Central memory CD8-positive, alpha-beta T cell (primary cell): ENCODE results near the gene CLEC4M.
A peak's percentile ranks its signal among the peaks of the same experiment; 100 is the strongest.

Experiments used
- ATAC-seq: fragments of 150-1000 bp; cut with Tn5 transposase; replicated peaks from 2 replicates; pipeline ENCODE4 v1.10.0; 2022; ENCODE audit warnings: mild to moderate bottlenecking, moderate FRiP score, moderate number of reproducible peaks; ENCODE audit not compliant: poor library complexity, severe bottlenecking; ENCODE audit errors: extremely low read depth
- DNase-seq, 2 donors: peaks; one replicate each; pipeline ENCODE4 v3.0.0; 2021; ENCODE audit warnings: low spot score in 2 of 2
- H3K27ac Mint-ChIP-seq: one replicate; pipeline ENCODE4 v1.8.0; 2022; ENCODE audit warnings: low read depth, mild to moderate bottlenecking, moderate library complexity, mixed read lengths
- H3K27me3 Mint-ChIP-seq: one replicate; pipeline ENCODE4 v1.8.0; 2022; ENCODE audit warnings: mixed read lengths
- H3K36me3 Mint-ChIP-seq: one replicate; pipeline ENCODE4 v1.8.0; 2022; ENCODE audit warnings: mild to moderate bottlenecking, moderate library complexity, mixed read lengths; ENCODE audit not compliant: insufficient read depth
- H3K4me1 Mint-ChIP-seq: one replicate; pipeline ENCODE4 v1.8.0; 2022; ENCODE audit warnings: mixed read lengths
- H3K4me3 Mint-ChIP-seq: one replicate; pipeline ENCODE4 v1.8.0; 2022; ENCODE audit warnings: mild to moderate bottlenecking, moderate library complexity, mixed read lengths
- H3K9me3 Mint-ChIP-seq: one replicate; pipeline ENCODE4 v1.8.0; 2022; ENCODE audit warnings: mixed read lengths

Gene CLEC4M, protein sequence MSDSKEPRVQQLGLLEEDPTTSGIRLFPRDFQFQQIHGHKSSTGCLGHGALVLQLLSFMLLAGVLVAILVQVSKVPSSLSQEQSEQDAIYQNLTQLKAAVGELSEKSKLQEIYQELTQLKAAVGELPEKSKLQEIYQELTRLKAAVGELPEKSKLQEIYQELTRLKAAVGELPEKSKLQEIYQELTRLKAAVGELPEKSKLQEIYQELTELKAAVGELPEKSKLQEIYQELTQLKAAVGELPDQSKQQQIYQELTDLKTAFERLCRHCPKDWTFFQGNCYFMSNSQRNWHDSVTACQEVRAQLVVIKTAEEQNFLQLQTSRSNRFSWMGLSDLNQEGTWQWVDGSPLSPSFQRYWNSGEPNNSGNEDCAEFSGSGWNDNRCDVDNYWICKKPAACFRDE

DNA sequence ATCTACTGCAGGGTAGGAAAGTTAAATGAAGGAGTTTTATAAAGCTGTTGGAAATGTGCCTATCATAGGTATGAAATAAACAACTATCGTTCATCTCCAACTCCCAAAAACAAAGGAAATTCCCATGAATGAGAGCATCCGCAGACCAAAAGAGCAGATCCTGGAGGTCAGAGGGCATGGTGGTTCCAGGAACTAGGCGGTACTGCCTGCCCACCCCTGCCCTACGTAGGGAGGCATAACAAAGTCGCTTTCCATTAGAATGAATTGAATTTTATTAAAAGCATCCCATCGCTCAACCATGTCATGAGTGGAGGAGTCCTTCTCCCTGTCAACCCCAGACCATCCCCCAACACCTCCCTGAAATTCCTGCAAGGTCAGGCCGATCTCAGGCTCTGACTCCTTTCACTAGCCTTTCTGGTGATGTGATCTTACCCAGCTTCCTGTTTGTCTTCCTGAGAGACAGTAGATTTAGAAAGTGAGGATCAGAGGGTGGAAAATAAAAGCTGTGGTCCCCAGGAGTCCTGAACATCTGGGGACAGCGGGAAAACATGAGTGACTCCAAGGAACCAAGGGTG is at the start of gene CLEC4M:
CLEC4M (plus strand) TSS at position 525 of the 575 bp plus-strand sequence; CDS start at position 549, 24 bp downstream.
- Mint-ChIP-seq H3K27me3 (peaks cover 18% of the 10 kb centered on the region), H3K36me3 (no peaks in the 10 kb centered on the region), H3K4me1 (no peaks in the 10 kb centered on the region), H3K27ac (no peak within 1 kb of the TSS), H3K9me3 (peaks cover 6% of the 10 kb centered on the region), H3K4me3 (no peak within 1 kb of the TSS)
- DNase-seq (no peak), ATAC-seq (no peak)

DNA sequence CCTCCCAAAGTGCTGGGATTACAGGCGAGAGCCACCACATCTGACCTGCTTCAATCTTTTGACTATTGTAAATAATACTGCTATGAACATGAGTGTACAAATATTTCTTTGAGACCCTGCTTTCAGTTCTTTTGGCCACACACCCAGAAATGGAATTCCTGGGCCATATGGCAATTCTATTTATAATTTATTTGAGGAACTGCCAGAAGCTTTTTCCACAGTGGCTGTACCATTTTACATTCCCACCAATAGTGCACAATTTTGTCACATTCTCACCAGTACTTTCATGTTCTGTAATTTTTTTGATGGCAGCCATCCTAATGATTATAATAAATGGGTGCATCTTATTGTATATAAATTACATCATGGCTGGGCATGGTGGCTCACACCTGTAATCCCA is 47.4 kb upstream of the CLEC4M start:
- DNase-seq: no peak
- no peak for ATAC-seq
- Mint-ChIP-seq H3K27me3 (no peaks in the 10 kb centered on the region), H3K9me3 (no peaks in the 10 kb centered on the region), H3K4me3 (no peak overlapping the region), H3K36me3 (no peaks in the 10 kb centered on the region), H3K27ac (no peak overlapping the region), H3K4me1 (no peaks in the 10 kb centered on the region)

DNA sequence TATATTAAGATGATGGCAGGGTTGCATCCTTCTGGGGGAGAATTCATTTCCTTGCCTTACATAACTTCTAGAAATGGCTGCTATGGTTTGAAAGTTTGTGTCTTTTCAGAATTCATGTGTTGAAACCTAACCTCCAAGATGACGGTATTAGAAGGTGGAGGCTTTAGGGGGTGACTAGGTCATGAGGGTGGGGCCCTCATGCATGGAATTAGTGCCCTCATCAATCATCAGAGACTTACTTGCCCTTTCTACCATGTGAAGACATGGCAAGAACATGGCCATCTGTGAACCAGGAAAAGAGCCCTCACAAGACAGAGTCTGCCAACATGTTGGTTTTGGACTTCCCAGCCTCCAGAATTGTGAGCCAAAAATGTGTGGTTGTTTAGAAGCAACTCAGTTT is 46.3 kb upstream of the CLEC4M start:
- Mint-ChIP-seq H3K27ac (no peak overlapping the region), H3K4me1 (no peaks in the 10 kb centered on the region), H3K9me3 (no peaks in the 10 kb centered on the region), H3K4me3 (no peak overlapping the region), H3K36me3 (no peaks in the 10 kb centered on the region), H3K27me3 (no peaks in the 10 kb centered on the region)
- DNase-seq: no peak
- ATAC-seq: no peak

DNA sequence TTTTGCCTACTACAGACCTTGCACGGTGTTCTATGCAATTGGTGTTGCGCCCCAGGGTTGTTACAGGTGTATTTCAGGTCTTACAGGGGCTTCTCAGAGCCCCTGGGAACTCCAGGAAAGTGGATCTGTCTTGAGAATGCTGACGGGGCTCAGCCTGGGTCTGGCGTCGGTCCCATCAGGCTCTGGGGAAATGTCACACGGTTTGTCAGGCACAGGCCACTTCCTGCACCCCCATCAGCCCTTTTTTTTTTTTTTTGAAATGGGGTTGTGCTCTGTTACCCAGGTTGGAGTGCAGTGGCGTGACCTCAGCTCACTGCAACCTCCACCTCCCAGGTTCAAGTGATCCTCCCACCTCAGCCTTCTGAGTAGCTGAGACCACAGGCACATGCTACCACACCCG is 44.4 kb upstream of the CLEC4M start:
- Mint-ChIP-seq H3K4me1 (no peaks in the 10 kb centered on the region), H3K4me3 (no peak overlapping the region), H3K27ac (peak overlapping the region; percentile 46), H3K36me3 (peaks cover 2% of the 10 kb centered on the region), H3K27me3 (no peaks in the 10 kb centered on the region), H3K9me3 (no peaks in the 10 kb centered on the region)
- no peak for ATAC-seq
- DNase-seq: no peak

DNA sequence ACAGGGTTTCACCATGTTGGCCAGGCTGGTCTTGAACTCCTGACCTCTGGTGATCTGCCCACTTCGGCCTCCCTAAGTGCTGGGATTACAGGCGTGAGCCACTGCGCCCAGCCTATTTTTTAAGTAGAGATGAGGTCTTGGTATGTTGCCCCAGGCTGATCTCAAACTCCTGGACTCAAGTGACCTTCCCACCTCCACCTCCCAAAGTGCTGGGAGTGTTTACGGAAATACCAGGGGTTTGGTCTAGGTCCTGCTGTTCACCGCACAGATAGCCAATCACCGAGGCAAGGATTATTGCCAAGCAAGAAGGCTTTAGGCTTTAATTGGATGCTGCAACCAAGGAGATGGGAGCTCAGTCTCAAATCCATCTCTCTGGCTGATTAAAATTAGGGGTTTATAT is 42.7 kb upstream of the CLEC4M start:
- DNase-seq: no peak
- Mint-ChIP-seq H3K4me3 (no peak overlapping the region), H3K27me3 (no peaks in the 10 kb centered on the region), H3K27ac (no peak overlapping the region), H3K36me3 (peaks cover 2% of the 10 kb centered on the region), H3K4me1 (no peaks in the 10 kb centered on the region), H3K9me3 (no peaks in the 10 kb centered on the region)
- ATAC-seq: no peak

DNA sequence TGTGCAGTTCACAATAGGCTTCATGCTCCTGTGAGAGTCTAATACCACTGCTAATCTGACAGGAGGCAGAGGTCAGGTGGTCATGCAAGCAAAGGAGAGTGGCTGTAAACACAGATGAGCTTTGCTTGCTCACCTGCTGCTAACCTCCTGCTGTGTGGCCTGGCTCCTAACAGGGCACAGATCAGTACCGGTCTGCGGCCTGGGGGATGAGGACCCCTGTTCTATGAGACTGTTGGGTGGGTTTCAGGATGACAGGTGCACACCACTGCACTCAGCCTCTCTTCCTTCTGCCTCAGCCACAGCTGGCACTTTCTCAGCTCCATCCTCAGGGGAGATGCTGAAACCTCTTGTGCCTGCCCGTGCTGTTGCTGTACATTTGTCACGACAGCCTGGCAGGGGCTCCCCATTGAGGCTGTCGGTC is 40.8 kb upstream of the CLEC4M start:
- DNase-seq: no peak
- Mint-ChIP-seq H3K4me1 (no peaks in the 10 kb centered on the region), H3K27ac (no peak overlapping the region), H3K9me3 (no peaks in the 10 kb centered on the region), H3K36me3 (peaks cover 2% of the 10 kb centered on the region), H3K4me3 (no peak overlapping the region), H3K27me3 (peaks cover 3% of the 10 kb centered on the region)
- ATAC-seq: no peak

DNA sequence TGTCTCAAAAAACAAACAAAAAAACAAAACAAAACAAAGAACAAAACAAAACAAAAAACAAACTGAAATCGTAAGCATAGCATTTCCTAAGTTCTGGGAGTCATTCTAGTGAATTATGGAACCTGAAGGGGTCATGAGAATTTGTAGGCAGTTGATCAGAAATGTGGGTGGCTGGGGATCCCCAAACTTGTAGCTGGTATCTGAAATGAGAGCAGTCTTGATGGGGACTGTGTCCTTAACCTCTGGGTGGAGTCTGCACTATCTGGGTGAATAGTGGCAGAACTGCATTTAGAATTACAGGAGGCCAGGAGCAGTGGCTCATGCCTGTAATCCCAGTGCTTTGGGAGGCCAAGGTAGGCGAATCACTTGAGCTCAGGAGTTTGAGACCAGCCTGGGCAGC is 37.3 kb upstream of the CLEC4M start:
- Mint-ChIP-seq H3K27me3 (peaks cover 39% of the 10 kb centered on the region), H3K4me3 (no peak overlapping the region), H3K36me3 (peaks cover 3% of the 10 kb centered on the region), H3K4me1 (peaks cover 4% of the 10 kb centered on the region), H3K27ac (no peak overlapping the region), H3K9me3 (no peaks in the 10 kb centered on the region)
- DNase-seq (no peak), ATAC-seq (no peak)

DNA sequence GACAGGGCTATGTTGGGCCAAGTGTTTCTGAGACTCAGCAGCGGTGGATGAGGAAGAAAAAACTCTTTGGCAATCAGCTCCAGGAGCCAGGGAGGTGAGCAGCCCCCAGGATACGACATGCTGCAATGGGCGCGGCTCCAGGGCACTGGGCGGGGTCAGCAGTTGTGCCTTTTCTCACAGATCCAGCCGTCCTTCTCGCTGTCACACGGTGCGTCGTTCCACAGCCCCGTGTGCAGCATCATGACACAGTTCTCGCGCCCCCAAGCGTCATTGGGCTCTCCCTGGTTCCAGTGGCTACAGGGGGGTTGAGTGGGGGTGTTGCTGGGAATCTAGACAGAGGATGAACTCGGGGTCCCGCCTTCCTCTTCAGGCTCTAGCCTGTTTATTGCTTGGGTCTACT is 33.8 kb upstream of the CLEC4M start:
- DNase-seq (no peak), ATAC-seq (no peak)

DNA sequence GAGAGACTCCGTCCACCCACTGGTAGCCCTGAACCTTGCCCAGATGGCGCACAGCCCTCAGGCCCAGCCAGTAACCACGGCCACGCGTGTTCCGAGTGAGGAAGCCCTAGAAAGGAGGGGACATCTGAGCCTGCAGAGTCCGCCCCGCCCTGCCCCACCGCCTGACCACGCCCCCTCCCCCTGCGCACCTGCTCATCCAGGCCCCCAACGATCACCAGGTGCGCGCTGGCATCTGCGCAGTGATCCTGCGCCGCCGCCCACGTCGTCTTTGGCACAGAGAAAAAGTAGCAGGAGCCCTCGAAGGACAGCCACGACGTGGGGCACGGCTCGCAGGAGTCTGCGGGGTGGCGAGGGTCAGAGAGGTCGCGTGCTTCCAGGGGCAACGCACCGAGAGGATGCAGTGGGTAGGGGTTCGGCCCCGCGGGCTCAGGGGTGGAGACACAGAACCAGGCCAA is 33.2 kb upstream of the CLEC4M start:
- Mint-ChIP-seq H3K4me3 (peak overlapping the region; percentile 25), H3K36me3 (peaks cover 1% of the 10 kb centered on the region), H3K27ac (no peak overlapping the region), H3K27me3 (peaks cover 77% of the 10 kb centered on the region), H3K9me3 (no peaks in the 10 kb centered on the region), H3K4me1 (peaks cover 10% of the 10 kb centered on the region)
- DNase-seq (no peak), ATAC-seq (no peak)

More for the DNA sequence above, 33.8 kb upstream of the CLEC4M start:
- Mint-ChIP-seq H3K27me3 (peaks cover 71% of the 10 kb centered on the region), H3K4me3 (no peak overlapping the region), H3K36me3 (peaks cover 1% of the 10 kb centered on the region), H3K9me3 (no peaks in the 10 kb centered on the region), H3K27ac (no peak overlapping the region), H3K4me1 (peaks cover 6% of the 10 kb centered on the region)

DNA sequence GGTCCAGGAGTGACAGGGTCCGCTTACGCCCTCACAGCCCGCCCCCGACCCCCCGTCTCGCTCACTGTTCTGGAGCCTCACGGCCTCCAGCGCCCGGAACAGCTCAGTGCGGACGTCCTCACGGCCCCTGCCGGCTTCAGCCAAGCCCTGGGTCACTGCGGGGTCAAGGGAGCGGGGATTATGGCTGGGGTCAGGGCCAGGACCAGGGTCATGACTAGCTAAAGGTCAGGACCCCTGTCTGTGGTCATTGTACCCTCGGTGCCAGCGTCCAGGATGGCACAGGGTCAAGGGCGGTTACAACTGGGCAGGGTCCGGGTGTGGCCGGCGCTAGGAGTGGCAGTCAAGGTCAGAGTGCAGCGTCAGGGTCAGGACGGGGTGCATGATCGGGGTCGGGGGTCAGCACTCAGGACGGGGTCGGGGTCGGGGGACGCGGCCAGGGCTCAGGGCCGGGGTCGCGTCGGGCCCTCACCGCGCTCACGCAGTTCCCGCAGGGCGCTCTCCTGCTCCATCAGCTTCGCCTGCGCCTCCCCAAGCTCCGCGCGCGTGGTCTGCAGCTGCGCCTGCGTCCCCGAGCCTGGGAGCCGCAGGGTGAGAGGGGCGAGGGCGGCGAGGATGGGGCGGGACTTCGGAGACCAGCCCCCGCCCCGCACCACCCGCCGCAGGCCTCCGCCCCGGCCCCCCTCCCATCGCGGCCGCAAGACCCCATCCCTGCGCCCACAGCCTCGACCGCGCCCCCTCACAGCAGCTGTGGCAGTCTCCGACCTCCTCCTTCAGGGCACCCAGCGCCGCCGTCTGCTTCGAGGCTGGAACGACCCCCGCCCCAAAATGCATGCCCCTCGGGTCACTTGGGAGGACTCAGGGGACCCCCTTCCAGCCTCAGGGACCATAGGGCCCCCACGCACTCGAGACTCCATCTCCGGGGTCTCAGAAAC is 32.5 kb upstream of the CLEC4M start:
- H3K4me3 Mint-ChIP-seq: peak overlapping the region; percentile 25
- H3K9me3 Mint-ChIP-seq: no peaks in the 10 kb centered on the region
- H3K27ac Mint-ChIP-seq: no peak overlapping the region
- peaks cover 1% of the 10 kb centered on the region for H3K36me3 Mint-ChIP-seq
- DNase-seq (no peak), ATAC-seq (no peak)
- H3K4me1 Mint-ChIP-seq: peaks cover 10% of the 10 kb centered on the region
- peaks cover 78% of the 10 kb centered on the region for H3K27me3 Mint-ChIP-seq

DNA sequence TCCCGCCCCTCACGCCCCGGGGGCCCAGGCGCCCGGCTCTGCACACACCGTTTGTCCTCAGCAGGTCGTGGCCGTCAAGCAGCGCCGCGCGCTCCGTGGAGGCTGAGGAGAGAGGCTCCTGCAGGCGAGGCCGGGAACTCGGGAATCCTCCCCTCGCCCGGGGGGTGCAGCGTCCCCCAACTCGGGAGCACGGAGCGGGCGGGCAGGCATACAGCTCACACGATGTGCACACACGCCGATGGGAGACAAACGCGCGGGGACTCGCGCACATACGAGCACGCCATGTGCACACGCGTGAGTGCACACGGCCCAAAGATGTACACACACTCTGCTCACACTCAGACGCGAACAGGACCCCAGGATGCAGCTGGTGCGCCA is 31.8 kb upstream of the CLEC4M start:
- Mint-ChIP-seq H3K9me3 (no peaks in the 10 kb centered on the region), H3K36me3 (peaks cover 1% of the 10 kb centered on the region), H3K27me3 (peaks cover 81% of the 10 kb centered on the region), H3K4me3 (no peak overlapping the region), H3K27ac (no peak overlapping the region), H3K4me1 (peaks cover 10% of the 10 kb centered on the region)
- DNase-seq (no peak), ATAC-seq (no peak)

DNA sequence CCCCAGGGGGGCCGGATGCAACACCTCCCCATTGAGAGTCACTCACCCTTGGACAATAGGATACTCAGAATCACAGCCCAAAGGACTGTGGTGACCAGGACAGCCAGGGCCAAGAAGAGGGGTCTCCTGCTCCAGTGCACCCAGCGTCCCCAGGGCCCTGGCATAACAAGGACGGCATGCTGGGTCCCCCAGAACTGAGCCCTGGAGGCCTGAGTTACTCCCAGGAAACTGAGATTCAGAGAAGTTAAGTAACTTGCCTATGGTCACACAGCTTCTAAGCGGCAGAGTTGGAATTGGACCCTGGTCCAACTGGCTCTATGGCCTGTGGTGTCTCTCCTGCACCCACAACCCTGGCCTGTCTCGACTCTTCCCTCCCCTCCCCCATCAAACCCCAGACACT is 31.4 kb upstream of the CLEC4M start:
- no peaks in the 10 kb centered on the region for H3K9me3 Mint-ChIP-seq
- H3K4me3 Mint-ChIP-seq: no peak overlapping the region
- H3K27ac Mint-ChIP-seq: no peak overlapping the region
- H3K36me3 Mint-ChIP-seq: peaks cover 1% of the 10 kb centered on the region
- DNase-seq: no peak
- peaks cover 85% of the 10 kb centered on the region for H3K27me3 Mint-ChIP-seq
- peaks cover 10% of the 10 kb centered on the region for H3K4me1 Mint-ChIP-seq
- no peak for ATAC-seq
